Effector CD8-positive, alpha-beta T cell (primary cell): ENCODE data around the gene C2CD4C.
"Not testable (repeated sequence)": the region's sequence is repeated elsewhere in the genome, so short reads cannot be mapped to it uniquely, and the experiment has no call there.

Experiments
- DNase-seq: peaks from one replicate; lab custom pipeline; 2025; lab: John Stamatoyannopoulos, UW
- total RNA-seq, 4 experiments: gene quantifications; one replicate each; lab custom pipeline; 2026; lab: John Stamatoyannopoulos, UW

The C2CD4C gene, protein sequence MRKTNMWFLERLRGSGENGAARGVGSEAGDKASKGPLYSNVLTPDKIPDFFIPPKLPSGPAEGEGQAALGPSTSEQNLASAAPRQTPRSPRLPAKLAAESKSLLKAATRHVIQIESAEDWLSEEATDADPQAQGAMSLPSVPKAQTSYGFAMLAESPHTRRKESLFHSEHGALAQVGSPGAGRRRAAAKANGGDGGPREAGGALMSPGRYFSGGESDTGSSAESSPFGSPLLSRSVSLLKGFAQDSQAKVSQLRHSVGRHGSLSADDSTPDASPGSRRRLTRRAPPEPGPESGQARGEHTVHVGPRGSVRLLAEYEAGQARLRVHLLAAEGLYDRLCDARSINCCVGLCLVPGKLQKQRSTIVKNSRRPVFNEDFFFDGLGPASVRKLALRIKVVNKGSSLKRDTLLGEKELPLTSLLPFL
- total RNA-seq = 0 to 0.19 (median 0.18) reads per million in 4 experiments

DNA sequence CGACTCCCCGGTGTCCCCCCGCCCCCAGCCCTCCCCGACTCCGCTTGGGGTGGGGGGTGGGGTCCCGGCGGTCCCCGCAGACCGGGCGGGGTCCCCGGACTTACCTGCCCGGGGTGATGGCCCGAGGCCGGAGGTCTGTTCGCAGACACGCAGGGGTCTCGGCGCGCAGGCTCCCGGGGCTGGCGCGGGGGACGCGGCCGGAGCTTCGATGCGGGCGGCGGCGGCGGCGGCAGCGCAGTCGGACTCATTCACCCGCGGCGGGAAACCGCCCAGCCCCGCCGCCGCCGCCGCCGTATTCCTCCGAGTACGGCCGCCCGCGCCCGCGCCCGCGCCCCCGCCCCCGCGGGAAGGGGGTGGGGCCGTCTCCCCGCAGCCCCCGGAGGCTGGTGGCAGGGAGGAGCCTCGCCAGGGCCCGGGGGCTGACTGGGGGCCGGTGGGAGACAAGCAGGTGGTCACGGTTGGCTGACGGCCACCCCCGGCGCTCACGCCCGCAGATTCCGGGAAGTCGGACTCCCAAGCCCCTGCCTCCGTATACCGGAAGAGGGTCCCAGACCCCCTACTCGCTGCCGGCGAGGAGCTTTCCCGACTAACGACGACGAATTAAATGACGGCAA, at the start of gene C2CD4C:
Gene C2CD4C (minus strand): TSS at position 246 of the 614 bp plus-strand sequence. CDS start 786 bp downstream, outside the sequence.
- no peak for DNase-seq

DNA sequence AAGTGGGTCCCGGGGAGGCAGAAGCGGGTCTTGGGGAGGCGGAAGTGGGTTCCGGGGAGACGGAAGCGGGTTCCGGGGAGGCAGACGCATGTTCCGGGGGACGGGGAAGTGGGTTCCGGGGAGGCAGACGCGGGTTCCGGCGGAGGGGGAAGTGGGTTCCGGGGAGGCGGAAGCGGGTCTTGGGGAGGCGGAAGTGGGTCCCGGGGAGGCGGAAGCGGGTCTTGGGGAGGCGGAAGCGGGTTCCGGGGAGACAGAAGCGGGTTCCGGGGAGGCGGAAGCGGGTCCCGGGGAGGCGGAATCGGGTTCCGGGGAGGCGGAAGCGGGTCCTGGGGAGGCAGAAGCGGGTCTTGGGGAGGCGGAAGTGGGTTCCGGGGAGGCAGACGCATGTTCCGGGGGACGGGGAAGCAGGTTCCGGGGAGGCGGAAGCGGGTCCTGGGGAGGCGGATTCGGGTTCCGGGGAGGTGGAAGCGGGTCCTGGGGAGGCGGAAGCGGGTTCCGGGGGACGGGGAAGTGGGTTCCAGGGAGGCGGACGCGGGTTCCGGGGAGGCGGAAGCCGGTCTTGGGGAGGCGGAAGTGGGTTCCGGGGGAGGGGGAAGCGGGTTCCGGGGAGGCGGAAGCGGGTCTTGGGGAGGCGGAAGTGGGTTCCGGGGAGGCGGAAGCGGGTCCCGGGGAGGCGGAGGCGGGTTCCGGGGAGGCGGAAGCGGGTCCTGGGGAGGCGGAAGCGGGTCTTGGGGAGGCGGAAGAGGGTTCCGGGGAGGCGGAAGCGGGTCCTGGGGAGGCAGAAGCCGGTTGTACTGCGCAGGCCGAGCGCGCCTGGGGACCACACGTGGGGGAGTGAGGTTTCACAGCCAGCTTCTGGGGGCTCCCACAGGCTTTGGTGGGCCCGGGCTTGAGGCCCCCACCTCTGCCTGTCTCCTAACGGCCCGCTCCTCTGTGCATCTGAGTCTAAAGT, 49.4 kb upstream of the C2CD4C start:
- DNase-seq = no peak

DNA sequence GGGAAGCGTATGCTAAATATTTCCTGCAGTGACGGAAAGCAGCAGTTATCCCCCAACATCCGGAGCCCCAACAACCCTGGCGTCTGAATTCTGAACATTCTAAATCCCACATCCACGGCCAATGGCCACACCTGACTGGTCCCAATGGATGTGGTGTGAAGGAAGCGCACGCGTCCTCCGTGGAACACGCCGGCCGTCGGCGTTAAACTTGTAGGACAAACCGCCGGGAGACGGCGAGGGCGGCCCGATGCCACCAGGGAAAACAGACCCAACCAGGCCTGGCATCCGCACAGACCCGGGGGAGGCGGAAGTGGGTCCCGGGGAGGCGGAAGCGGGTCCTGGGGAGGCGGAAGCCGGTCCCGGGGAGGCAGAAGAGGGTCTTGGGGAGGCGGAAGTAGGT, 48.7 kb upstream of the C2CD4C start:
- no peak for DNase-seq

DNA sequence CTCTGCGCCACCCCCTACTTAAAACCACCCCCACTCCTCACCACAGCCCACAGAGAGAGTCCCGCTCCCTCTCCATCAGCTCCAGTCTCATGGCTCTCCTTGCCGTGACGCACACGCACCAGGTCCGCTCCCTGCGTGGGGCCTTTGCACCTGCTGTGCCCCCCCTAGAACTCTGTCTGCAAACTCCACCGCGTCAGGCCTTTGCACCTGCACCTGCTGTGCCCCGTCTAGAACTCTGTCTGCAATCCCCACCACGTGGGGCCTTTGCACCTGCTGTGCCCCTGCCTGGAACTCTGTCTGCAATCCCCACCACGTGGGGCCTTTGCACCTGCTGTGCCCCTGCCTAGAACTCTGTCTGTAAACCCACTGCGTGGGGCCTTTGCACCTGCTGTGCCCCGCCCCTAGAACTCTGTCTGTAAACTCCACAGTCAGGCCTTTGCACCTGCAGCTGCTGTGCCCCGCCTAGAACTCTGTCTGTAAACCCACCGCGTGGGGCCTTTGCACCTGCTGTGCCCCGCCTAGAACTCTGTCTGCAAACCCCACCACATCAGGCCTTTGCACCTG, 47.7 kb upstream of the C2CD4C start:
- no peak for DNase-seq

DNA sequence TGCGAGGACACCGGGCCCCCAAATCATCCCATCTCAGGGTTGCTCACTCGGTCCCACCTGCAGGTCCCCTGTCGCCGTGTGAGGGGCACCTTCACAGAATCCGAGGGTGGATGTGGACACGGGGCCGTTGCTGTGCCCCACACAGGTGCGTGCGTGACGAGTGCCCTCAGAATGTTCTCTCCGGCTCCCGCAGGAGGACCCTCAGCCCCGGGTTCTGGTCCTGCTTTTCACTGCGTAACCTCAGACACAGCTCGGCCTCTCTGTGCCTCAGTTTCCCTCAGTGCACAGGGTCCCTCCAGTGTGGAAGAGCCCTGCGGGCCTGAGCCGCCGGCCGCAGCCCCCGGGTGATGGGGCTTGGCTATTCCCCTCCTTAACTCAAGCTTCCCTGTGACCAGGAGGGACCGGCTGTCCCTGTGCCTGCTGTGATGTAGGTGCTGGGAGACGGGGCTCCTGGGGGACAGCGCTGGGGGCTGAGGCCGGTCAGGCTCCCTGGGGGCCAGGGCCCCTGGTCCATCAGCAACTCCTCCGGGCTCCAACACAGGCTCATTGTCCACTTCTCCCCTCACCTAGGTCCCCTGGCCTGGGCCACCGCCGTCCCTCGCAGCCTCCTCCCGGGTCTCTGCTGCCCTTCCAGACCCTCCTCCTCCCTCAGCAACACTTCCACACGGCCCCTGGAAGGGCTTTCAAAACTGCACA, 47.1 kb upstream of the C2CD4C start:
- no peak for DNase-seq

DNA sequence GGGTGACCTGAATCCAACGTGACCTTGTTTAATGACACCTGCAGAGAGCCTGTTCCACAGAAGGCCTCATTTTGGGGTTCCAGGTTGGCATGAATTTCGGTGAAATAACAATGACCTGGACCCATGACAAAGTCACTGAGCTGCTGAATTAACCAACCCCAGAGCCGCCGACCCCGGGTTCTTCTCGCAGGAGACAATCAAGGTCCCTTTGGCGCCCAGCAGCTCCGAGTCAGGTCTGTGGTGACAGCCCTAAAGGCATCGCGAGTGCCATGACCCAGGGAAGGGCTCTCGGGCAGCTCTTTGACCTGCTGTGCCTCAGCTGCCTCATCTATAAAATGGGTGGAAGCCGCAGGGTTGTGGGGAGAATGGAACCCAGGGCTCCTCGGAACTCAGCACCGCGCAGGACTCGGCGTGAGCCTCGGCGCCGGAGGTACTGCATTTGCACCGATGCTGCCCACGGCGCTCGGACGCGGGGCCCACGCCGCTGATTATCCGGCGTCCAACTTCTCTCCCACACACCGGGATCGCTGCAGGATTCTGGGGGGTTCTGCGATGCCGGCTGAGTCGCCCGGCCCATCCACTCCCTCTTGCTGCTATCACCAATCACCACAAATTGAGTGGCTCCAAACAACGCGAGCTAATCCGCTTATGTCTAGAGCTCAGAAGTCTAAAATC, 46.2 kb upstream of the C2CD4C start:
- DNase-seq = no peak

DNA sequence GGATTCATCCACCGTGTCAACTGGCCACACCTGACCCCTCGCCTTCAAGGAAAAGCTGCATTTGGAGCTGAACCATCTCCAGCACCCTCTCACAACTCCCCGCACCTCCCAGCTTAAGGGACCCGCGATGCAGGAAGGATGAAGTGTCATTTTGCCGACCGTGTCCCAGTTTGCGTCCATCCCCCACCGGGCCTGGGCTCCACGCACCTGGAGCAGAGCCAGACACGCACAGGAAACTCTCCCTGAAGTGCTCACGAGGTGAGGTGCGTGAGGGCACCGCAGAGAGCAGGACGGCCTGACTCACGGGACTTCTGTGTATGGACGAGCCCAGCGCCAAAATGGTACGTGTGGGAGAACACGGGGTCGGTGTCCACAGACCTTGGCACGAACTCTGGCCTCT, 44.7 kb upstream of the C2CD4C start:
- DNase-seq = no peak

DNA sequence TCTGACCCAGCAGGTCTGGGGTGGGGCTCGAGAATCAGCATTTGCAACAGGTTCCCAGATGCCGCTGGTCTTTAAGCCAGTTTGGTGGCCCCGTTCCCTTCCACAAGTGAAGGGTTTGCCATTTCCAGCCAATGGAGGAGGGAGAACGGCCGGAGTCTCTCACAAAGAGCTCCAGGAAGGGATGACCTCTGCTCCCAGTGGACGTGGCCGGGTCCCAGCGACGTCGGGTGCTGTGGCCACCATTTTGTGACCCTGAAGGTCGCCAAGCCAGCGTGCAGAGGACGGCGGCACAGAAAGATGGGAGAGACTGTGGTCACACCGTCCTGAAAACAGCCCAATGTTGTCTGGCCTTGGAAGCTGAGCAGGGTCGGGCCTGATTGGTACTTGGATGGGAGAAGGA, 43.9 kb upstream of the C2CD4C start:
- no peak for DNase-seq

DNA sequence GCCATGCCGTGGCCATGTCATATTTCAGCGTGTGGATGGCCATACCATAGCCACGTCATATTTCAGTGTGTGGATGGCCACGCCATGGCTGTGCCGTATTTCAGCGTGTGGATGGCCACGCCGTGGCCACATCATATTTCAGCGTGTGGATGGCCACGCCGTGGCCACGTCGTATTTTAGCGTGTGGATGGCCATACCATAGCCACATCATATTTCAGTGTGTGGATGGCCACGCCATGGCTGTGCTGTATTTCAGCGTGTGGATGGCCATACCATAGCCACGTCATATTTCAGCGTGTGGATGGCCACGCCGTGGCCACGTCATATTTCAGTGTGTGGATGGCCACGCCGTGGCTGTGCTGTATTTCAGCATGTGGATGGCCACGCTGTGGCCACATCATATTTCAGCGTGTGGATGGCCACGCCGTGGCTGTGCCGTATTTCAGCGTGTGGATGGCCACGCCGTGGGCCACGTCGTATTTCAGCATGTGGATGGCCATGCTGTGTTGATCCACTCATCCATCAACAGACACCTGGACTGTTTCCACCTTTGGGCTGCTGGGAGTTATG, 42.0 kb upstream of the C2CD4C start:
- not testable (repeated sequence) for DNase-seq

DNA sequence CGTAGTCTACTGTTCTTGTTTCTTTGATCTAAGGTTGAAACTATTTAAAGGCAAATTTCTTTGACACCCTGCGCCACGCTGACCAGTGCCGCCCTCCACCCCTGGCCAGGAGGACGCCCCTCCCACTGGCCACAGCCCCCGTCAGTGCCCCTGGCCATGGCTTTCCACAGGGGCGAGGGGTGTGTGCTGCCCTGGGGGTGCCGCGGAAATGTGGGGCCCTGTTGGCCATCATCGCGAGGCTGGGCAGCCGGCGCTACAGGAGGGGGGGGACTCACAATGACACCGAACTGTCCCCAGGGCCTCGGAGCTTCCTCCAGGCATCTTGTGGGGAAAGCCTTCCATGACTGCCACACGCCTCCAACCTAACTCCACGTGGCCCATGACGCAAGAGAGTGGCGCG, 41.0 kb upstream of the C2CD4C start:
- no peak for DNase-seq

DNA sequence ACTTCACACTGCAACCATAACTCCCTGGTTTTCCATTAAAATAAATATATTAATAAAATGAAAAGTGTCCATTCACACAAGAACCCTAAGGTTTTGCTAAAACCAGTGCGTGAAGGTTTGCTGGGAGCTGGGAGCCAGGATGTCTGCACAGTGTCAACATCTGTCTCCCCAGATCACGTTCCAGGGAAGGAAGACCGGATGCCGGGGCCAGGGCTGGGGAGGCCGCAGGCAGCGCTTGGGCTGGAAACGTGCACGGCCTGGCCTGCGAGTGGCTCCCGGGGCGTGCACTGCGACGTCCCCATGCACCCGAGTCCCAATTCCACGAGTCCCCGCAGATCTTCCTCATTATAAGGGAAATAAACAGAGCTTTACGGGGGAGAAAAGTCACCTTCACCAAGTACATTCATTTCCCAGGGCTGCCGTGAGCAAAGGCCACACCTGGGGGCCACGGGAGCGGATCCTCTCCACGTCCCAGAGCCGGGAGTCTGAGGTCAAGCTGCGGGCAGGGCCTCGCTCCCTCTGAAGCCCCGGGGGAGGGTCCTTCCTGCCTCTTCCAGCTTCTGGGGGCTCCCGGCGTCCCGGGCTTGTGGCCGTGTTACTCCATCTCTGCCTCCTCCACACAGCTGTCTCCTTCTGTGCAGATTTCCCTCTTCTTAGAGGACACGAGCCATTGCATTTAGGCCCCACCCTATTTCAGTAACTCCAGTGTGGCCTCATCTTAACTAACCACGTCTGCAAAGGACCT, 39.0 kb upstream of the C2CD4C start:
- no peak for DNase-seq

DNA sequence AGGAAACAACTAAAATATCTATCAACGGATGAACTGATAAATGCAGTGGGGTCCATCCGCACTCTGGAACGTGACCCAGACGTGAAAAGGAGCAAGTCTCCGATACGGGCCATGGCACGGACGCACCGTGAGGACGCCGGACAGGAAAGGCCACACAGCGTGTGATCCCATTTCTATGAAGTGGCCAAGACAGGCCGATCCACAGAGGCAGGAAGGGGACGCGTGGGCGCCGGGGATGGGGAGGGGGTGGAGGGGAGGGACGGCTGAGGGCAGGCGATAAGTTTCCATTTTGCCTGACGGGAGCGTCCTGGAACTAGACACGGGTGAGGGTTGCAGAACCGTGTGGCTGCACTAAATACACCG, 38.1 kb upstream of the C2CD4C start:
- no peak for DNase-seq

DNA sequence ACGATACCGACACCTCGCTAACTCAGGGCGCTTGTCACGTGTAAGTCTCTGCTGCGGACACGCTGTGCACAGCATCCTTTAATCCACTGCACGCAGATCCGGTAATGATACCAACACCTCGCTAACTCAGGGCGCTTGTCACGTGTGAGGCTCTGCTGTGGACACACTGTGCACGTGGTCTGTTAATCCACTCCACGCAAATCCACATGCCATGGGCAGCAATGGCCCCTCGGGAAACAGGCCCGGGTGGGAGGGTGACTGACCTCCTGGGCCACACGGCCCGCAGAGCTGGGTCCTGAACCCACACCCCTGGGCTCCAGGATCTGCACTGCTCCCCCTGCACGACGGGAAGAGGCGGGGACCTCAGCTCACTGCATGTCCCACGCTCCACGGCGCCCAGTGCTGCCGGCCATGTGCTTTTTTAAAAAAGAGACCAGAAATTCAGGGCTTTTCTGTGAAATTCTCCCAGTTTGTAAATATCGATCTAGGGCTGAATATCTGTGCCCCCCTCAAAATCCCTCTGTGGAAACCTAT, 35.8 kb upstream of the C2CD4C start:
- DNase-seq = no peak

DNA sequence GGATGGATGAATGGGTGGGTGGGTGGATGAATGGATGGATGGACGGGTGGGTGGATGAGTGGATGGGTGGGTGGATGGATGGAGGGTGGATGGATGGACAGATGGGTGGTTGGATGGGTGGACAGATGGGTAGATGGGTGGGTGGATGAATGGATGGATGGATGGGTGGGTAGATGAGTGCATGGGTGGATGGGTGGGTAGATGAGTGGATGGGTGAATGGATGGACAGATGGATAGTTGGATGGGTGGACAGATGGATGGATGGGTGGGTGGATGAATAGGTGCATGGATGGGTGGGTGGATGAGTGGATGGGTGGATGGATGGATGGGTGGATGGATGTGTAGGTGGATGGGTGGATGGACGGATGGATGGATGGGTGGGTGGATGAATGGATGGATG, 34.1 kb upstream of the C2CD4C start:
- DNase-seq = no peak

DNA sequence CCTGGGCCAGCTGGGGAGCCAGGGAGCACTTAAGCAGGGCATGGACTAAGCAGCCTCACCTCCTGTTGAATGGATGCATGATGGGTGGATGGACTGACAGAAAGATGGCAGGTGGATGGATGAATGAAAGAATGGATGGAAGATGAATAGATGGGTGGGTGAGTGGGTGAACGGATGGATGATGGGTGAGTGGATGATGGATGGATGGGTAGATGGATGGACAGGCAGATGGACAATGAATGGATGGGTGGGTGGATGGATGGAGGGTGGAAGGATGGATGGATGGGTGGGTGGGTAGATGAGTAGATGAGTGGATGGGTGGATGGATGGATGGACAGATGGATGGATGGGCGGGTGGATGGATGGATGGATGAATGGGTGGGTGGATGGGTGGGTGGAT, 33.1 kb upstream of the C2CD4C start:
- DNase-seq = no peak

DNA sequence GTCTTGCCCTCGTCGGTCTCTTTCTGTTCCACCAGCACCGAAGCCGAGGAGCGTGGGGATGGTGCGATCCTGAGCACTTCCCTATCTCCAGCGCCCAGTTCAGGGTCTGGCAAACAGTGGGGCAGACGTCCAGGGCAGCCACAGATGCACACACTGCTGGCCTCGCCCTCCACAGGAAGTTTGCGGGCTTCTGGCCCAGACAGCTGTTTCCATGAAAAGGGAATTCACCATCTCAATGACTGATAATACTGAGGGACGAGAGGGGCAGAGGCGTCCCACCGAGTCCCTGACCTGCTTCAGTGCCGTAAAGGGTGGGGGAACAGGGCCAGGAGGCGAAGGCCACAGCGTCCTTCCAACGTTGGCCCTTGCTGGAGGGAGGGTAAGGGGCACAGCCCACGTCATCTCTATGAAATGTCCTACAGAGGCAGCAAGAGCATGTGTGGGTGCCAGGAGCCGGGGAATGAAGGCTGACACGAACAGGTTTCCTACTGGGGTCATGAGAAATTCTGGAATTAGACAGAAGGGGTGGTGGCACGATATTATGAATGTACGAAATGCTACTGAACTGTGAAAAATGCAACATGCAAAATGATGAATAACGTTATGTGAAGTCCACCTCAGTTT, 32.4 kb upstream of the C2CD4C start:
- DNase-seq = no peak

DNA sequence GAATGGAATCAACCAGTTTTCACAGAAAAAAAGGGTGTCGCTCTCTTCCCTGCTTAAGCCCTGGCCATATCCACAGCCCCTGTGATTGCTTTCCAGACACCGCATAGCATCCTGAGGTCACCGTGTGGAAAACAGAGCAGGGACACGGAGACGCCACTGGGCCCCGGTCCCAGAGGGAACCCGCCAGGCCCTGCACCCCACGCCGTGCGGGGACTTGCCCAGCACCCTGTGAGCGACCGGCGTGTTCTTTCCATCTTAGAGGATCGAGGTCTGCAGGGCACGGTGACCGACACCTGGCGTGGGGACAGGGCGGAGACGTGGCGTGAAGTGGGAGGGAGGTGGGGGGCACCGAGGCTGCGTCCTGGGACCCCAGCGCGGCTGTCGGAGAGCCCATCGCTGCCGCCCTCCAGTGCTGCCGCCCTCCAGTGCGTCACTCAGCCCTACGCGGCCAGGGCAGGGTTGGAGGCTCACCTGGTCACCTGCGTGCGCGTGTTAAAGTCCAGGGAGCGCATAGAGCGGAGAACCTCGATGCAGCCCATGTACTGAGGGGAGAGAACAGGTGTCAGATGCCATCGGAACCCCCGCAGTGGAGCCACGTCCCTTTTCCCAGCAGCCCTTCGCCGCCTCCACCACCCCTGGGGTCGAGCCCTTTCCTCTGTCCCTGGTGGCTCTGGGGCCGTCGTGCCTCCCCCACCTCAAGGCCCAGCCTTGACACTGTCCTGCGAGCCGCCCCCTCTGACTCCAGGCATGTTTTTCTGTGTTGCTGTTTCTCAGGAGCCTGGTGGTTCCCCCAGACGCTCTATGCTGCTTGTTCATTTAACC, 31.7 kb upstream of the C2CD4C start:
- no peak for DNase-seq
